Epithelial cell of proximal tubule (primary cell): Measurements from ENCODE around the gene FNDC1. TPM values are rescaled to one million over a fixed set of nuclear protein-coding genes. Genes with fewer than 3 reads are reported as not detected.

Source experiments
- DNase-seq: peaks from one replicate; pipeline ENCODE4 v3.0.0-alpha.2; 2011; ENCODE audit warnings: low read depth
- H3K4me3 ChIP-seq: 2 replicates; pipeline ENCODE4 v1.5.1; 2011; ENCODE audit warnings: low read depth, mild to moderate bottlenecking, low read length
- total RNA-seq: library from RNA; depleted of rRNA; stranded (reverse); fragments of >200 nt; gene quantifications from 2 replicates; pipeline ENCODE4 v1.2.3, GENCODE V29; 2015
- TF ChIP-seq, protein P1 (sequence below): conservative IDR thresholded peaks from 2 replicates; pipeline ENCODE4 v1.5.1; 2012; ENCODE audit warnings: low read depth, mild to moderate bottlenecking, low read length

The FNDC1 gene
- total RNA-seq, 1 donor from 2014 or later, result not detected

DNA sequence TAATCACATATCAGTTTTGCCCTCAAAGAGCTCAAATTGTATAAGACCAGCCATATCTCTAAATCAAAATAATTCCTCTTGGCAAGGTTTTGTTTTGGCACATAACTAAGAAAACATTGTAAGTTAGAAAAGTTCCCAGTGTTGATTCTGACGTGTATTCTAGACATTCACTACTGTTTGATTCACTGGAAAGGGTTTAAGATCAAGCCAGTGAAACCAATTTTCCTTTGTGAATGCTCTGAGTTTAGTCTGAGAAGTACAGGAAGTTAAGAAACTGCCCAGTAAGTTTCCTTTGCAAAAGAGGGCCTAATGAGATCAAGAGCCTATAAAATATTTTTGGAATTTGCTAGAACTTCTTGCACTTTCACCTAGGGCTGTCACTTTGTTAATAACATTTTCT, 143.0 kb downstream of the FNDC1 start:
- DNase-seq, result no peak
- TF ChIP-seq, protein P1, sequence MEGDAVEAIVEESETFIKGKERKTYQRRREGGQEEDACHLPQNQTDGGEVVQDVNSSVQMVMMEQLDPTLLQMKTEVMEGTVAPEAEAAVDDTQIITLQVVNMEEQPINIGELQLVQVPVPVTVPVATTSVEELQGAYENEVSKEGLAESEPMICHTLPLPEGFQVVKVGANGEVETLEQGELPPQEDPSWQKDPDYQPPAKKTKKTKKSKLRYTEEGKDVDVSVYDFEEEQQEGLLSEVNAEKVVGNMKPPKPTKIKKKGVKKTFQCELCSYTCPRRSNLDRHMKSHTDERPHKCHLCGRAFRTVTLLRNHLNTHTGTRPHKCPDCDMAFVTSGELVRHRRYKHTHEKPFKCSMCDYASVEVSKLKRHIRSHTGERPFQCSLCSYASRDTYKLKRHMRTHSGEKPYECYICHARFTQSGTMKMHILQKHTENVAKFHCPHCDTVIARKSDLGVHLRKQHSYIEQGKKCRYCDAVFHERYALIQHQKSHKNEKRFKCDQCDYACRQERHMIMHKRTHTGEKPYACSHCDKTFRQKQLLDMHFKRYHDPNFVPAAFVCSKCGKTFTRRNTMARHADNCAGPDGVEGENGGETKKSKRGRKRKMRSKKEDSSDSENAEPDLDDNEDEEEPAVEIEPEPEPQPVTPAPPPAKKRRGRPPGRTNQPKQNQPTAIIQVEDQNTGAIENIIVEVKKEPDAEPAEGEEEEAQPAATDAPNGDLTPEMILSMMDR, result no peak
- H3K4me3 ChIP-seq, result no peak overlapping the region

GRCh38 chr6:159313018-159313417, 143.8 kb downstream of the FNDC1 start:
- DNase-seq, result no peak
- H3K4me3 ChIP-seq, result no peak overlapping the region
- TF ChIP-seq, protein P1, result no peak

GRCh38 chr6:159315562-159315961, 146.4 kb downstream of the FNDC1 start:
- no peak for DNase-seq
- H3K4me3 ChIP-seq, result no peak overlapping the region
- TF ChIP-seq, protein P1, result no peak

- TF ChIP-seq, protein P1, result no peak
- H3K4me3 ChIP-seq, result no peak overlapping the region
- no peak for DNase-seq
Measured at GRCh38 chr6:159317430-159317829, 148.2 kb downstream of the FNDC1 start.

DNA sequence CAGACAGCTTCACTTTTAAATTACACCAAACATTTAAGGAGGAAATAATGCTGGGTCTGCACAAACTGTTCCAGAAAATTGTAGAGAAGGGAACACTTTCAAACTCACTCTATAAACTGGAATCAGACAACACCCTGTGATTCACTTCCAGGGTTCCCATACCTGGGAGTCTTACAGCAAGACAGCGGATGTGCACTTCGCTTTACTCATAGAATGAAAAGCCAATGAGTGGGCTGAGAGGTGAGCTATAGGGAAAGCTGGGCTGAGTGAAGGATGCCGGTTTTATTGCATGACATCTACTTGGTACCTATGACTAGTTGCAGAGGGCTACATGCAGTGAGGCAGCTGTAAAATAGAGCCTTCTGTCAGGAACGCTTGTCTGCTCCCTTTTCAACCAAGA, 152.1 kb downstream of the FNDC1 start:
- no peak overlapping the region for H3K4me3 ChIP-seq
- TF ChIP-seq, protein P1, result no peak
- no peak for DNase-seq

Other genes with a start within 250 kb of the FNDC1 start
- gene RSPH3, start 169.2 kb upstream of the FNDC1 start, total RNA-seq, result 3.0 and 5.2 TPM in 2 replicates
- gene TAGAP, start 124.4 kb upstream of the FNDC1 start, total RNA-seq, result 0.12 TPM in 1 of 2 replicates, not detected in the other